GM12872 (cell line): ENCODE data around the gene PRXL2C.

Experiments used
- CTCF ChIP-seq: IDR thresholded peaks from 3 replicates; pipeline ENCODE4 v1.5.1; 2011; ENCODE audit warnings: low read depth, mild to moderate bottlenecking, low read length, moderate library complexity; ENCODE audit not compliant: insufficient read depth

The PRXL2C gene

GRCh38 chr9:96611302-96611701, 43.8 kb downstream of the PRXL2C start:
- no peak for TF ChIP-seq CTCF

DNA sequence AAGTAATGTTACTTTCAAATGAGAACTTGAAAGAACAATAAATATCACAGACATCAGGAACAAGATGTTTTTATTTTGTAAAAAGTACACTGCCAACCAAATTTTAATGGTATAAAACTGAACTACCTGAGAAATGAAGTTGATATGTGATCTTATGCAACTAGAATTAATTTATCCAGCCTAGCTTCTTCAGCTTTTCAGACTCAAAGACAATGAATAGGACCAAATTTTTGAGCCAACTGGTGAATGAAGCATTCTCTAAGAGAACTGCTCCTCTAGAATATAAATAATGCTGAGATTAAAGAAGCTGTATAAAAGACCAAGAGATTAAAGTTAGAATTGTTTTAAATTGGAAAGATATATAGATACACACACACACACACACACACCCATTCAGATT, 45.4 kb downstream of the PRXL2C start:
- no peak for TF ChIP-seq CTCF

DNA sequence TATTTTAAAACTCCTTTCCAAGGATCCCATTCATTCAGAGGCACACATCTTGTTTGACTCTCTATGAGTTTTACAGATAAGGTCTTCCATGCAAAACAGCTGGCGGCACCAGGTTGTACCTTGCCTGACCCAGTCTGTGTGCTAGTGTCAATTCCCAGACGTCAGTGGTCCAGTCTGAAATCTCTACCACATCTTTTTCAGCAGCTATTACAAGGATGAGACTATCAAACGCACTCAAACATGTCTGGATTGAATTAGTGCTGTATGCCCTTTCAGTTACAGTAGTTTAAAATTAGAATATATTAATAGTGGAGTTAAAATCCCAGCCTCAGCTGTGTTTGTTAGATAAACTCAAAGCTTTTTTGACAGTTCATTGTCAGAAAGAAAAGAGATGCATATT, 47.1 kb downstream of the PRXL2C start:
- TF ChIP-seq CTCF = no peak

- TF ChIP-seq CTCF = no peak
These were observed 49.8 kb downstream of the PRXL2C start for GRCh38 chr9:96605328-96605727.

DNA sequence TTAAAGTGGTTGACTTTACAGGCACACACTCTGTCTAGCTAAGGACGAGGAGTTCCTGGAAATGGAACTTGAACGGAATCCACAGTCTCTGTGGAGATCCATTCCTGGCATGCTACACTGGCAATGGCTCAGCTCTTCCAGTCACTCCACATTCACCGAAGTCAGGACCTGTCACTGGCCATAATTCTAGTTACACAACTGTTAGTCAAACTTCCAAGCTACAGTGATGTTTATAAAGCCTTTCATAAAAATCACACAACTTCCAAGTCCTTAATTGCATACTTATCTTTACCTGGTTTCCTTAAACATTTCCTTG, 51.2 kb downstream of the PRXL2C start:
- TF ChIP-seq CTCF = no peak

DNA sequence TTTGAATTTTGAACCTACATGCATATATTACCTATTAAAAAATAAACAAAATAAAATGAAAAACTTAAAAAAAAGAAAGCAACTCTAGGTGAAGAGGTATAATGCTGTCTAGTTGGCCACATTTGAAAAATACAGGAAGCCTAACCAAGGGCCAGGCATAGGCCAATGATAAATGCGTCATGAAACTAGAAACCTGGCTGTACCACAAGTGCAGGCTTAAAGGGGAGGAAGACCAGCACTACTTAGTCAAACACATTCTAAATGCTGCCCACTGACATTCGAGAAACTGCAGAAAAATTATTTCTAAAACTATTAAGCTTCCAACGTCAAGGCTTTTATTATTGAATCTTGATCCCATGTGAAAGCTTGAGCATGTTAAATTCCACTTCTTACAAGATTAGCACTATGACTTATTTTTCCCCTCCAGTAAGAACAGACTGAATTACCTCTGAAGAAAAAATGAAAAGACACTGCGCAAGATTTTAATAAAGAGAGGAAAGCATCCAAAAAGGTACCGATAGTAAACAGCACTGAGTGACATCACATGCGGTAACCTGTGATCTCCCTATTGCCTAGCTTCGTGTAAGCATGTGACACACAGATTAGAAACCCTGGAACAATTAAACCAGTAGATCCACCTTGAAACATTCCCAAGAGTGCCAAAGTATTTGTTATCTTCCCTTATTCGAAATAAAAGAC, 51.7 kb downstream of the PRXL2C start:
- no peak for TF ChIP-seq CTCF

- TF ChIP-seq CTCF = no peak
These were observed 55.8 kb downstream of the PRXL2C start for GRCh38 chr9:96599298-96599697.
